Activated T-helper 9 cell treated with anti-CD3 and anti-CD28 coated beads, Interleukin-2, amount 50 U/mL, for 16 hours (primary cell): ENCODE results near the gene IL20RB.
"Not testable (repeated sequence)": the region's sequence is repeated elsewhere in the genome, so short reads cannot be mapped to it uniquely, and the experiment has no call there.

ENCODE experiments used
- DNase-seq: peaks from one replicate; pipeline ENCODE4 v3.0.0-alpha.2; 2020; ENCODE audit warnings: low read depth

The IL20RB gene

GRCh38 chr3:136987398-136987980 is 29.7 kb downstream of the IL20RB start:
- not testable (repeated sequence) for DNase-seq

GRCh38 chr3:136988651-136989050 is 30.9 kb downstream of the IL20RB start:
- DNase-seq = no peak

- DNase-seq = no peak
These were observed 32.2 kb downstream of the IL20RB start for GRCh38 chr3:136989781-136990524.

- no peak for DNase-seq
These were observed 33.0 kb downstream of the IL20RB start for GRCh38 chr3:136990826-136991225.

GRCh38 chr3:136992115-136992514 is 34.3 kb downstream of the IL20RB start:
- DNase-seq = no peak

- DNase-seq = no peak
These were observed 37.2 kb downstream of the IL20RB start for GRCh38 chr3:136994772-136995516.

- DNase-seq = no peak
These were observed 37.9 kb downstream of the IL20RB start for GRCh38 chr3:136995652-136996051.

- DNase-seq = no peak
These were observed 42.3 kb downstream of the IL20RB start for GRCh38 chr3:137000039-137000438.

- not testable (repeated sequence) for DNase-seq
These were observed 49.6 kb downstream of the IL20RB start for GRCh38 chr3:137007376-137007775.

GRCh38 chr3:137008131-137008530 is 50.3 kb downstream of the IL20RB start:
- DNase-seq = no peak

GRCh38 chr3:137008976-137009375 is 51.2 kb downstream of the IL20RB start:
- no peak for DNase-seq

- no peak for DNase-seq
These were observed 52.4 kb downstream of the IL20RB start for GRCh38 chr3:137010137-137010536.

- no peak for DNase-seq
These were observed 53.4 kb downstream of the IL20RB start for GRCh38 chr3:137011153-137011552.

GRCh38 chr3:137012097-137012501 is 54.3 kb downstream of the IL20RB start:
- DNase-seq = no peak

- DNase-seq = peak; percentile 76
These were observed 56.3 kb downstream of the IL20RB start for GRCh38 chr3:137013951-137014688.

GRCh38 chr3:137017316-137017715 is 59.5 kb downstream of the IL20RB start:
- not testable (repeated sequence) for DNase-seq

GRCh38 chr3:137020315-137020714 is 62.5 kb downstream of the IL20RB start:
- no peak for DNase-seq

- DNase-seq = no peak
These were observed 63.1 kb downstream of the IL20RB start for GRCh38 chr3:137020888-137021287.

GRCh38 chr3:137024348-137024747 is 66.6 kb downstream of the IL20RB start:
- no peak for DNase-seq

GRCh38 chr3:137026701-137027100 is 68.9 kb downstream of the IL20RB start:
- no peak for DNase-seq

GRCh38 chr3:137032465-137033120 is 74.8 kb downstream of the IL20RB start:
- DNase-seq = peak; percentile 46

- no peak for DNase-seq
These were observed 77.8 kb downstream of the IL20RB start for GRCh38 chr3:137035631-137036030.
